Glutamatergic neuron (in vitro differentiated cells): ENCODE measurements around the gene PLK5. TPM values are rescaled to one million over a fixed set of nuclear protein-coding genes. Genes with fewer than 3 reads are reported as not detected.

ENCODE experiments used
- DNase-seq: peaks from one replicate; pipeline ENCODE4 v3.0.0; 2022
- H3K27ac Mint-ChIP-seq: one replicate; pipeline ENCODE4 v1.8.0; 2020; ENCODE audit warnings: mild to moderate bottlenecking, mixed read lengths, inconsistent platforms; ENCODE audit not compliant: unreplicated experiment
- H3K27me3 Mint-ChIP-seq: one replicate; pipeline ENCODE4 v1.8.0; 2020; ENCODE audit warnings: mild to moderate bottlenecking, moderate library complexity, mixed read lengths, inconsistent platforms; ENCODE audit not compliant: unreplicated experiment
- H3K36me3 Mint-ChIP-seq: one replicate; pipeline ENCODE4 v1.8.0; 2020; ENCODE audit warnings: mild to moderate bottlenecking, mixed read lengths, inconsistent platforms; ENCODE audit not compliant: unreplicated experiment
- H3K4me1 Mint-ChIP-seq: one replicate; pipeline ENCODE4 v1.8.0; 2020; ENCODE audit warnings: mild to moderate bottlenecking, low read depth, mixed read lengths, inconsistent platforms; ENCODE audit not compliant: unreplicated experiment
- H3K4me3 Mint-ChIP-seq: one replicate; pipeline ENCODE4 v1.8.0; 2020; ENCODE audit warnings: mild to moderate bottlenecking, mixed read lengths, inconsistent platforms; ENCODE audit not compliant: unreplicated experiment
- H3K9me3 Mint-ChIP-seq: one replicate; pipeline ENCODE4 v1.8.0; 2020; ENCODE audit warnings: mild to moderate bottlenecking, moderate library complexity, mixed read lengths, inconsistent platforms; ENCODE audit not compliant: unreplicated experiment
- CTCF ChIP-seq: fragments of 200-600 bp; sonication (generic); IDR thresholded peaks from one replicate; pipeline ENCODE4 v1.5.0; 2021; ENCODE audit not compliant: partially characterized antibody, unreplicated experiment
- total RNA-seq: library from RNA; stranded (reverse); fragmentation: NEBNext Ultra II Directional; extraction: Animal tissue kit (Norgen Biotek cat#: 25700); gene quantifications from one replicate; pipeline ENCODE4 v1.2.1, GENCODE V29; 2021; ENCODE audit not compliant: unreplicated experiment

PLK5 gene
- total RNA-seq, 1 donor from 2014 or later = 0.69 TPM

GRCh38 chr19:1488282-1488601 lies 35.6 kb upstream of the PLK5 start:
- no peak for DNase-seq
- Mint-ChIP-seq H3K27ac (no peak overlapping the region), H3K27me3 (peaks cover 10% of the 10 kb centered on the region), H3K4me3 (no peak overlapping the region), H3K36me3 (no peaks in the 10 kb centered on the region), H3K9me3 (peaks cover 3% of the 10 kb centered on the region), H3K4me1 (peaks cover 7% of the 10 kb centered on the region)
- no peak for TF ChIP-seq CTCF

GRCh38 chr19:1489463-1490310 lies 34.2 kb upstream of the PLK5 start:
- DNase-seq = peak; percentile 25
- TF ChIP-seq CTCF = no peak
- no peak overlapping the region for H3K27ac Mint-ChIP-seq
- peaks cover 8% of the 10 kb centered on the region for H3K27me3 Mint-ChIP-seq
- H3K4me3 Mint-ChIP-seq = peak overlapping the region; percentile 74
- H3K4me1 Mint-ChIP-seq = peaks cover 10% of the 10 kb centered on the region
- peaks cover 5% of the 10 kb centered on the region for H3K9me3 Mint-ChIP-seq
- H3K36me3 Mint-ChIP-seq = no peaks in the 10 kb centered on the region

GRCh38 chr19:1490311-1491113 lies 33.4 kb upstream of the PLK5 start, which contains the start of gene PCSK4:
Gene PCSK4, minus strand, starts transcription at chr19:1490350. Its CDS starts 4 bp downstream, at chr19:1490346.
- Mint-ChIP-seq H3K9me3 (peaks cover 5% of the 10 kb centered on the region), H3K4me3 (peak within 1 kb of the TSS; percentile 95), H3K27me3 (peaks cover 8% of the 10 kb centered on the region), H3K27ac (peak within 1 kb of the TSS; percentile 97), H3K36me3 (no peaks in the 10 kb centered on the region), H3K4me1 (peaks cover 10% of the 10 kb centered on the region)
- peak; percentile 98 for DNase-seq
- TF ChIP-seq CTCF = no peak

- DNase-seq = no peak
- Mint-ChIP-seq H3K4me3 (peak within 1 kb of the TSS; percentile 95), H3K36me3 (no peaks in the 10 kb centered on the region), H3K27me3 (peaks cover 8% of the 10 kb centered on the region), H3K27ac (peak within 1 kb of the TSS; percentile 97), H3K4me1 (peaks cover 10% of the 10 kb centered on the region), H3K9me3 (peaks cover 5% of the 10 kb centered on the region)
- no peak for TF ChIP-seq CTCF
Observed at GRCh38 chr19:1491114-1491848, 32.6 kb upstream of the PLK5 start, which contains the start of gene REEP6. Gene REEP6, plus strand, starts transcription at chr19:1491181. Its CDS starts 89 bp downstream, at chr19:1491270.
